ENCODE measurements around the gene PPP1R9A. TPM values are rescaled to one million over a fixed set of nuclear protein-coding genes. Genes with fewer than 3 reads are reported as not detected.
A peak's percentile ranks its signal among the peaks of the same experiment; 100 is the strongest.

The PPP1R9A gene
- total and polyA plus RNA-seq, 8 donors: 18.7 to 28.6 (median 24.3) TPM

- intact Hi-C loops (cut with DNase I): no loop called here
- Histone ChIP-seq H3K27ac (no peak overlapping the region), H3K36me3 (no peaks in the 10 kb centered on the region), H3K9me3 (no peaks in the 10 kb centered on the region), H3K27me3 (no peaks in the 10 kb centered on the region), H3K4me1 (no peaks in the 10 kb centered on the region), H3K4me3 (no peak overlapping the region)
- TF ChIP-seq CTCF (IDR thresholded peaks at IDR 0.05): no peak
- ATAC-seq (no peak), DNase-seq (no peak)
Observed at GRCh38 chr7:95264363-95264891, 357.0 kb downstream of the PPP1R9A start.

- no peak for TF ChIP-seq CTCF (IDR thresholded peaks at IDR 0.05)
- no peak overlapping the region for H3K27ac ChIP-seq
- no peaks in the 10 kb centered on the region for H3K27me3 ChIP-seq
- no peak overlapping the region for H3K4me3 ChIP-seq
- intact Hi-C loops (cut with DNase I): no loop called here
- no peaks in the 10 kb centered on the region for H3K9me3 ChIP-seq
- no peaks in the 10 kb centered on the region for H3K4me1 ChIP-seq
- DNase-seq: no peak
- no peak for ATAC-seq
- H3K36me3 ChIP-seq: no peaks in the 10 kb centered on the region
Observed at GRCh38 chr7:95265634-95266033, 358.2 kb downstream of the PPP1R9A start.

GRCh38 chr7:95267754-95268153 is 360.4 kb downstream of the PPP1R9A start:
- Histone ChIP-seq H3K36me3 (no peaks in the 10 kb centered on the region), H3K4me1 (no peaks in the 10 kb centered on the region), H3K27ac (no peak overlapping the region), H3K9me3 (no peaks in the 10 kb centered on the region), H3K27me3 (no peaks in the 10 kb centered on the region), H3K4me3 (no peak overlapping the region)
- no peak for DNase-seq
- TF ChIP-seq CTCF (IDR thresholded peaks at IDR 0.05): no peak
- intact Hi-C loops (cut with DNase I): no loop called here
- no peak for ATAC-seq

GRCh38 chr7:95269640-95270039 is 362.2 kb downstream of the PPP1R9A start:
- no peak for TF ChIP-seq CTCF (IDR thresholded peaks at IDR 0.05)
- intact Hi-C loops (cut with DNase I): no loop called here

GRCh38 chr7:95276114-95276513 is 368.7 kb downstream of the PPP1R9A start:
- intact Hi-C loops (cut with DNase I): no loop called here
- ATAC-seq (peak; percentile 33), DNase-seq (no peak)
- no peaks in the 10 kb centered on the region for H3K4me1 ChIP-seq
- H3K9me3 ChIP-seq: no peaks in the 10 kb centered on the region
- no peak overlapping the region for H3K4me3 ChIP-seq
- H3K27me3 ChIP-seq: no peaks in the 10 kb centered on the region
- H3K27ac ChIP-seq: no peak overlapping the region
- H3K36me3 ChIP-seq: no peaks in the 10 kb centered on the region
- no peak for TF ChIP-seq CTCF (IDR thresholded peaks at IDR 0.05)

More at GRCh38 chr7:95269640-95270039, 362.2 kb downstream of the PPP1R9A start:
- no peak for ATAC-seq
- no peak overlapping the region for H3K4me3 ChIP-seq
- no peaks in the 10 kb centered on the region for H3K27me3 ChIP-seq
- no peaks in the 10 kb centered on the region for H3K9me3 ChIP-seq
- no peak for DNase-seq
- H3K36me3 ChIP-seq: no peaks in the 10 kb centered on the region
- H3K4me1 ChIP-seq: no peaks in the 10 kb centered on the region
- no peak overlapping the region for H3K27ac ChIP-seq
